Posterior vena cava (tissue), 2 donors: Measurements from ENCODE around the gene KAT2A. TPM values are rescaled to one million over a fixed set of nuclear protein-coding genes. Genes with fewer than 3 reads are reported as not detected.

Experiments used
- DNase-seq: peaks from one replicate; pipeline ENCODE4 v3.0.0-alpha.2; 2020; ENCODE audit warnings: low spot score
- intact Hi-C, 2 donors: fragments of 100-400 bp; cut with DNase I; formaldehyde crosslinking; loops; one replicate each; pipeline versions ENCODE4 v1.14.1 to v1.14.2; 2022 to 2023
- total RNA-seq, 2 donors: library from RNA; stranded (reverse); fragmentation: NEBNext Ultra II Directional; extraction: Animal tissue kit (Norgen Biotek cat#: 25700); gene quantifications; one replicate each; pipeline ENCODE4 v1.2.1, GENCODE V29; 2021
- donor health status: DM: yes; HTN: yes; CAD: no.
- donor health status: DM: yes; HTN: yes; CAD: no.

The KAT2A gene
- total RNA-seq, 2 donors from 2014 or later, result 19.1 to 25.1 TPM

DNA sequence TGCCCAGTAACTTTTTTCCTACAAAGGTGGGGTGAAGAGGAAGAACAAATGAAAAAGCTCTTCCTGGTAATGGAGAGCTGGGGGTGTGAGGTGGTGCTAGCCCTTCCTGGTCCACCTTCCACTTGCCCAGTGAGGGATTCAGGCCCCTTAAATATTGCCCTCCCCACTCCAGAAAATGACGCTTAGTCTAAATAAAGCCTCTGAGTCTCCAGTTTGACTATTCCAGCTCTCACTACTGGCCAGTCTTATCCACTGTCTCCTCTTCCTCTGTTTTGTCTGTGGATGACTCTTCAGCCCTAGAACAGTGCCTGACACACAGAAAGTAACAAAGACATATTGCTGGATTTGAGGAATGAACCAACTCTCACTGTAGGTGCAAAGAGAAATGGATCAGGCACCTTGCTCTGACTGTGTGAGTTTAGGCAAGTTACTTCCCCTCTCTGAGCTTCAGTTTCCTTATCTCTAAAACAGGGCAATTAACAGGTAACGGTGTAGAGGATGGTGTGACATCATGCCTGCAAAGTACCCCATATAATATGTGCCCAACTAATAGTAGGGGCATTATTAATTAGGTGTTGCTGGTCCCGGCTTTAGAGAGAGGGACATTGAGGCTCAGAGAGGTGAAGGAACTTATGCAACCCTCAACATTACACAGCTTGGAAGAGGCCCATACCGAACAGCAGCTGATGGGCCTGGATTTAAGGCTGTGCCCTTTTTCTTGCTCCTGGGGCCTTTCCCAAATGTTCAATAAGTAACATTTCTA is 44.2 kb downstream of the KAT2A start:
- DNase-seq, result no peak

DNA sequence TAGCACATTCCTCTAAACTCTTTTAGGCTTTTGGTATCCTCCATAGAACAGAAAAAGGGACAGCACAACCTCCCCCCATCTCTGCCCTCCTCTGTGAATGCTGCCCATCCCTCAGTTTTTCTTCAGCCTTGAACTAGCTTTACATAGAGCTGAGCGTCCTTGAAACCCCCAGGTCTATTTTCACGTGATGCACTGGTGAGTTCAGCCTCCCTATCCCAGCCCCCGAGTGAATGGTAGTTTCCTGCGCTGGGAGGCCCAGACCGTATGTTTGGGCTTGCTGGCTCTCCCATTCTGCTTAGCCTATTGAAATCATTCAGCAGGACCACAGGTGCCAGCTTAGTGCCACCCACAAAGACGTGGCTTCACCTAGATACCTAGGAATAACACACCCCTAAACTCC is 45.4 kb downstream of the KAT2A start:
- intact Hi-C loops, result no loop called here
- no peak for DNase-seq

More for the DNA sequence above, 44.2 kb downstream of the KAT2A start:
- intact Hi-C loops, result no loop called here

DNA sequence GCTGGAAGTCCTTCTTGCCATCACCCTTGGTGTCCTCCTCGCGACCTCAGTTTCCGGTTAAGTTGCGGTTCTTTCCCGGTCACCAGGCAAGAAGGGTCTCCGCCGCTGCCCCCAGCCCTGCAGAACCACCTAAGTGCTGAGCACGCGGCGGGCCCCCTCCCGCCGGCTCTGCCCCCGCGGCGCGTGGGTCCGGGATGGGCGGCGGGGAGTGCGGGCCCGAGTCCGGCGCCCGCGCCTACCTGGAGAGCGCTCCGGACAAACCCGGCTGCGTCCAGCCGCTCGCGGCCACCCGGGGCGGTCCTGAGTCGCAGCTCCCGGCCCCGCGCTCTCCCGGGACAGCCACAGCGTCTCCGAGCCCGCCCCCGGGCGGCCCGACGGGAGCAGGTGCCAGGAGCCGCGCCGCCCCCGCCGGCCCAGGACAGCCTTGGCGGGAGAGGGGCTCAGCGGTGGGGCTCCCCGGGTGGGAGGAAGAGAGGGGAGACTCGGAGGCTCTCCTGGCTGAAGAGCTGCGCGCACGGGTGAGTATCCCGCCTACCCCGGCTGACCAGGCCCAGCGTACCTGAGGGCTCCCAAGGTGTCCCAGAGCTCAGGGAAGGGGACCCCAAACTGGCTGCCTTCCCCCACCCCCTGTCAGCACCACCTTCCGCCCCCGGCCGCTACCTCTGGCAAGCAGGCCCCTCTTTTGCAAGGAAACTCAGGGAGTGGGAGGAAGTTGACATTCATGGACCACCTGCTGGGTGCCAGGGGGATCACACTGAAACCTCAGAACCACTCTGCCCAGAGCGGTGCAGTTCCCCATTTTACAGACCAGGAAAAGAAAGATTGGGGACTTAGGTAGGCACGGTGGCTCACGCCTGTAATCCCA is 48.6 kb downstream of the KAT2A start:
- no peak for DNase-seq
- intact Hi-C loops, result loop anchor here in 1 of 2 donors (2.0 kb wide), 1 partner anchor 44 kb away; no protein-coding TSS in a partner anchor

DNA sequence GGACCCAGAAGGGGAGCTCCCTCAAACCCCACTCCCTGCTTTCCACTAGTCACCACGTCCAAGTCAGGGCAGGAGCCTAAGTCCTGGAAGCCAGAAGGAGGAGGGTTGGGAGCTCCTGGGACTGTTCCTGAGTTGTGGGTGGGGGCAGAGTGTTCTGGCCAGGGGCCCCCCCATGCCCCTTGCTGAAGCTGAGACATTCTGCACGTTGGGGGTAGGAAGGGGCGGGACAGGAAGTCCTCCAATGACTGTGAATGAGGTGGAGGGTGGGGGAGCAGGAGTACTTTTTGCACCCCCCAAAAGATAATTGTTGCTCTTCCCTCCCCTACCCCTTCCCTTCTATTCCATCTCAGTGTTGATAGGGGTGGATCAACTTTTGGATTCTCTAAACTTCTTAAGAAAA is 49.4 kb downstream of the KAT2A start:
- intact Hi-C loops, result loop anchor here in 1 of 2 donors (2.0 kb wide), 1 partner anchor 43 kb away; no protein-coding TSS in a partner anchor
- no peak for DNase-seq

DNA sequence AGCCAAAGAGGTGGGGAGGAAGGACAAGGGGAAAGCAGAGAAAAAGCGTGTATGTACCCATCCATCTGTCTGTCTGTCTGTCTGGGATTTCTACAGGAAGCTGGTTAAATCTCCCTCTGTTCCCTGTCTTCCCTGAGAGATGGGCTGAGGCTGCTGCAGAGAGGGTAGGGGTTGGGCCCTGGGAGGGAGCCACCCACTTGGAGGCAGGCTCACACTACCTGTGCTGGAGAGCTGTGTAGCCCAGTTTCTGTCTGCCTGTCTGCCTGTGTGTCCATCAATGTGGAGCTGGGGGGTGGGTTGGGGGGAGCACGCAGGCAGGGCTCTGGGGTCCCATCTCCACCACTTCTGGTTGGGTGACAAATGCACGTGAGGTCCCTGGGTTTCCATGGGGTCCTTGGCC is 52.2 kb downstream of the KAT2A start:
- no peak for DNase-seq
- intact Hi-C loops, result loop anchor here in 1 of 2 donors (5.0 kb wide), 1 partner anchor 843 kb away; no protein-coding TSS in a partner anchor

DNA sequence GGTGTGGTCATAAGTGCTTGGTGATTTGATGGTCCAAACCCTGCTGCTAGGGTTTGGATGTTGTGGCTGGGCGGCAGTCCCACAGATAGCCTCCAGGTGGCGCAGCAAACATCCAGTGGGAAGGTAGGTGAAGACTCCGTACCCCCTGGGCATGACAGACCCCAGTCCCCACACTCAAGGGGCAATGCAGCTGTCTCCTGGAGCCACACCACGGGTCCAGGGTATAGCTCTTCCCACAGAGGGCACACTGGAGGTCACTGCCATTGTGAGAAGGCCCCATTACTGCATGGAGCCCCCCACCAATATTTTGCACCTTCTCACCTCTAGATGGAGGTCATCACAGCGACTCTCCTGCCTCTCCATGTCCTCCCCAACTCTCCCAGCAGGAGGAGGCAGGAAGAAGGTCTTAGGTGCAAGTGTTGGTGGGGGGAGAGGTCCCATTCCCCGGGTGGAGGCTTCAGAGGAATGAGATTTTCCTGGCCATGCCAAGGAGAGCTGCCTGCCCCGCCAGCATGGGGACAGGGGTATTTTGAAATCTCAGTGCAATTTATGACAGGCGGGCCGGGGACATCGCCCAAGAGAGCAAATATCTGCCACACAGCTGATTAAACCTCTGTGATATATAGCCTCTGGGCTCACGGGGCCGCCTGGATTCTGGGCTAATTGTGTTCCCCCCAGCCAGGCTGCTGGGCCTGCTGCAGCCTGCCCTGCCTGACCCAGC is 53.6 kb downstream of the KAT2A start:
- peak; percentile 88 for DNase-seq
- intact Hi-C loops, result loop anchor here in 1 of 2 donors (5.0 kb wide), 1 partner anchor 845 kb away; no protein-coding TSS in a partner anchor

DNA sequence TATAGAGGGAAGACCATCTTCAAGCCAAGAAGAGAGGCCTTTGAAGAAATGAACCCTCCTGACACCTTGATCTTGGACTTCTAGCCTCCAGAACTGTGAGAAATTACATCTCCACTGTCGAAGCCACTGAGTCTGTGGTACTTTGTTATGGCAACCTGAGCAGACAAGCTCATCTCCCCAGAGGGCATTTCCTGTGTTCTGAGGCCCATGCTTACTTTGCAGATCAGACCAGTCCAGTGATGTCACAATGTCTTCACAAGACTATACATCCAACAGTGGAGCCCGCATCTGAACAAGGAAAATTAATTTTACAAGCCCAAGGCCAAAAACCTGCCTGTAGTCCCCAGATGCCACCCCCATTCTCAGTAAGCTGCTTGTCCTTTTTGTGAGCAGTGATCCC is 56.0 kb downstream of the KAT2A start:
- no peak for DNase-seq
- intact Hi-C loops, result loop anchor here in 1 of 2 donors (5.0 kb wide), 1 partner anchor 847 kb away; no protein-coding TSS in a partner anchor

Other genes starting within 250 kb of the KAT2A start
- gene ACLY, start 202.4 kb downstream of the KAT2A start, total RNA-seq, result 100 to 1,000 TPM in 1 of 2 donors, 10 to 100 TPM in 1; 97.5 to 101 TPM
- gene ODAD4, start 190.8 kb downstream of the KAT2A start, total RNA-seq, result 1 to 10 TPM in 1 of 2 donors, under 1 TPM in 1; 0.74 to 1.2 TPM
- gene CNP, start 154.6 kb downstream of the KAT2A start, total RNA-seq, result 10 to 100 TPM; 53.6 to 53.9 TPM
- gene DNAJC7, start 103.9 kb downstream of the KAT2A start, total RNA-seq, result 10 to 100 TPM; 57.0 TPM
- 10 to 100 TPM; 28.3 TPM for gene NKIRAS2, start 101.3 kb downstream of the KAT2A start, total RNA-seq
- gene C17orf113, start 70.8 kb downstream of the KAT2A start, total RNA-seq, result under 1 TPM; 0.33 to 0.93 TPM
- gene ZNF385C, start 22.9 kb downstream of the KAT2A start, total RNA-seq, result under 1 TPM; 0.19 to 0.23 TPM
- 10 to 100 TPM in 1 of 2 donors, 1 to 10 TPM in 1; 9.9 to 13.0 TPM for gene DHX58, start 8.7 kb downstream of the KAT2A start, total RNA-seq
- gene HSPB9, start 1.4 kb upstream of the KAT2A start, total RNA-seq, result not detected
- 100 to 1,000 TPM; 116 to 122 TPM for gene RAB5C, start 33.6 kb upstream of the KAT2A start, total RNA-seq
- gene KCNH4, start 59.8 kb upstream of the KAT2A start, total RNA-seq, result under 1 TPM; 0.23 to 0.33 TPM
- gene HCRT, start 64.1 kb upstream of the KAT2A start, total RNA-seq, result not detected
- gene GHDC, start 73.1 kb upstream of the KAT2A start, total RNA-seq, result 10 to 100 TPM; 14.5 to 16.6 TPM
- 10 to 100 TPM; 88.6 to 96.3 TPM for gene STAT5B, start 155.0 kb upstream of the KAT2A start, total RNA-seq
- 10 to 100 TPM; 30.7 to 37.6 TPM for gene STAT5A, start 167.1 kb upstream of the KAT2A start, total RNA-seq